Aorta (tissue), 5 donors: ENCODE data around the gene BIRC5. TPM values are rescaled to one million over a fixed set of nuclear protein-coding genes. Genes with fewer than 3 reads are reported as not detected.

Experiments used
- ATAC-seq: fragments of 200-7000 bp; cut with Tn5 transposase; one replicate; pipeline ENCODE4 v1.9.1; 2022; ENCODE audit warnings: moderate library complexity; ENCODE audit not compliant: low FRiP score
- DNase-seq, 2 donors: peaks; one replicate each; pipeline ENCODE4 v3.0.0-alpha.2; 2020
- H3K27ac ChIP-seq, 2 donors: one replicate each; pipeline ENCODE4 v1.5.1; 2013; ENCODE audit warnings: low read length in 2 of 2, mild to moderate bottlenecking in 2 of 2, moderate library complexity in 2 of 2, control low read depth in 1 of 2, inconsistent platforms in 1 of 2, low read depth in 1 of 2
- H3K27me3 ChIP-seq, 2 donors: one replicate each; pipeline ENCODE4 v1.6.1; 2013; ENCODE audit warnings: control low read depth in 1 of 2, low read length in 1 of 2, mild to moderate bottlenecking in 1 of 2, moderate library complexity in 1 of 2; ENCODE audit not compliant: insufficient read depth in 2 of 2, control insufficient read depth in 1 of 2
- H3K36me3 ChIP-seq, 2 donors: one replicate each; pipeline ENCODE4 v1.6.1; 2013; ENCODE audit warnings: control low read depth in 1 of 2, low read length in 1 of 2, mild to moderate bottlenecking in 1 of 2; ENCODE audit not compliant: insufficient read depth in 2 of 2, control insufficient read depth in 1 of 2
- H3K4me1 ChIP-seq, 2 donors: one replicate each; pipeline ENCODE4 v1.6.1; 2013; ENCODE audit warnings: low read length in 2 of 2, control low read depth in 1 of 2, mild to moderate bottlenecking in 1 of 2, moderate library complexity in 1 of 2; ENCODE audit not compliant: insufficient read depth in 2 of 2, control insufficient read depth in 1 of 2
- H3K4me3 ChIP-seq, 2 donors: one replicate each; pipeline ENCODE4 v1.5.1; 2013; ENCODE audit warnings: low read length in 2 of 2, control low read depth in 1 of 2, mild to moderate bottlenecking in 1 of 2
- H3K9me3 ChIP-seq: one replicate; pipeline ENCODE4 v1.6.1; 2013; ENCODE audit warnings: mild to moderate bottlenecking, low read length; ENCODE audit not compliant: control insufficient read depth
- WGBS, 2 donors: extraction: QIAGEN DNeasy Blood & Tissue Kit; methylation state at CpG; one replicate each; pipeline ENCODE4 v1.1.7; 2013; 5-methylcytosine and 5-hydroxymethylcytosine counted together
- intact Hi-C, 2 donors: fragments of 100-400 bp; cut with DNase I; formaldehyde crosslinking; loops; one replicate each; pipeline versions ENCODE4 v1.14.2 to v1.15.0; 2022
- polyA plus RNA-seq, 2 donors: library from polyadenylated mRNA; stranded (reverse); fragments of 200-250 nt; gene quantifications; one replicate each; pipeline ENCODE4 v1.2.3, GENCODE V29; 2013
- total RNA-seq, 2 donors: library from RNA; stranded (reverse); fragmentation: NEBNext Ultra II Directional; extraction: Animal tissue kit (Norgen Biotek cat#: 25700); gene quantifications; one replicate each; pipeline ENCODE4 v1.2.1, GENCODE V29; 2021
- donor health status: healthy with polysubstance abuse.
- donor health status: Bipolar disorder and iron deficiency.
- donor health status: DM: no; HTN: no; CAD: no.
- donor health status: DM: no; HTN: no; CAD: no.
- donor health status: DM: yes; HTN: yes; CAD: no.

The BIRC5 gene
- total and polyA plus RNA-seq, 4 donors, result 0.10 to 3.4 (median 1.7) TPM

DNA sequence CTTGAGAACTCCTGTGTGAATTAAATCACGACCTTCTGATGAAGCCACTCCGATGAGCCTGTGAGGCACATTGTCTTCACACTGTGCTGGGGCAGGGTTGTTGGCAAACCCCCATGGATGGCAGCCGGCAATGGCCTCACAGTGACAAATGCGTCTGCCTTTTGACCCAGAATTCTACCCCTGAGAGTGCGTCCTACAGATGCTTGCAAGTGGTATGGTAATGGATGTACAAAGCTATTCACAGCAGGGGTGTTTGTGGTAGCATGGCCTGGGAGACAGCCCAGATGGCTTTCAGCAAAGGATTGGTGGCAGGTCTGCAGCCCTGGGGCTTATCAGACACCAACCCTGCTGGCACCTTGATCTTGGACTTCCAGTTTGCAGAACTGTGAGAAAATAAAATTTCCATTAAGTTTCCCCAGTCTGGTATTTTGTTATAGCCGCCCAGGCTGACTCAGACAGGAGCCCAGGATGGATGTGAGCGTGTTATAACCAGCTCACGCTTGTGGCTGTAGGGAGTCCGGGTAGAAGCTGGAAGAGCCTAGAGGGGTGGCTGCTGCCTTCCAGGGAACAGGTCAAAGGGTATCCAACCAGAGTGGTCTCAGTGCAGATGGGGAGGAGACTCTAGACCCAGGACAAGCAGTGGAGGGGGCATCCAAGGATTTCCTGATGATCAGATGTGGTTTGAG, 16.8 kb upstream of the BIRC5 start:
- H3K36me3 ChIP-seq, result no peaks in the 10 kb centered on the region
- H3K27me3 ChIP-seq, result no peaks in the 10 kb centered on the region
- no peak overlapping the region for H3K4me3 ChIP-seq
- no peaks in the 10 kb centered on the region for H3K9me3 ChIP-seq
- H3K27ac ChIP-seq, result no peak overlapping the region
- DNase-seq (no peak), ATAC-seq (no peak)
- H3K4me1 ChIP-seq, result no peaks in the 10 kb centered on the region
- intact Hi-C loops, result no loop called here
- WGBS, 2 donors, result 82 to 84% methylated on average over 9 of the region's 9 CpGs

DNA sequence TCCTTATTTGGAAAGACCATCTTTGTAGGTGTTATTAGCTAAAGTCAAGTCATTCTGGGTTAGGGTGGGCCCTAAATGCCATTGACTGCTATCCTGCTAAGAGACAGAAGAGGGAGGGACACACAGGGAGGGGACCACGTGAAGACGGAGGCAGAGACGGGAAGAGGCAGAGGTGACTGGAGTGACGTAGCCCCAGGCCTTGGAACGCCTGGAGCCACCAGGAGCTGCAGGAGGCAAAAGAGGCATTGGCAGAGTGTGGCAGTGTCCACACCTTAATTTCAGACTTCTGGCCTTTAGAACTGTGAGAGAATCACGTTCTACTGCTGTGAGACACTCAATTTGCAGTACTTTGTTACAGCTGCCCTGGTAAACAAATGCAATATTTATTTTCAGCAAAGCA, 13.6 kb upstream of the BIRC5 start:
- H3K4me3 ChIP-seq, result no peak overlapping the region
- no peak overlapping the region for H3K27ac ChIP-seq
- WGBS, 2 donors, result 93% methylated on average over 6 of the region's 6 CpGs
- ATAC-seq (no peak), DNase-seq (no peak)
- intact Hi-C loops, result no loop called here
- H3K36me3 ChIP-seq, result no peaks in the 10 kb centered on the region
- H3K4me1 ChIP-seq, result no peaks in the 10 kb centered on the region
- no peaks in the 10 kb centered on the region for H3K27me3 ChIP-seq
- H3K9me3 ChIP-seq, result no peaks in the 10 kb centered on the region

- DNase-seq (no peak), ATAC-seq (no peak)
- Histone ChIP-seq H3K36me3 (no peaks in the 10 kb centered on the region), H3K4me3 (no peak overlapping the region), H3K9me3 (no peaks in the 10 kb centered on the region), H3K27ac (no peak overlapping the region), H3K4me1 (no peaks in the 10 kb centered on the region), H3K27me3 (no peaks in the 10 kb centered on the region)
- intact Hi-C loops, result no loop called here
- 95% methylated on average over 8 of the region's 8 CpGs for WGBS, 2 donors
Measured at GRCh38 chr17:78202666-78203065, 11.4 kb upstream of the BIRC5 start.

DNA sequence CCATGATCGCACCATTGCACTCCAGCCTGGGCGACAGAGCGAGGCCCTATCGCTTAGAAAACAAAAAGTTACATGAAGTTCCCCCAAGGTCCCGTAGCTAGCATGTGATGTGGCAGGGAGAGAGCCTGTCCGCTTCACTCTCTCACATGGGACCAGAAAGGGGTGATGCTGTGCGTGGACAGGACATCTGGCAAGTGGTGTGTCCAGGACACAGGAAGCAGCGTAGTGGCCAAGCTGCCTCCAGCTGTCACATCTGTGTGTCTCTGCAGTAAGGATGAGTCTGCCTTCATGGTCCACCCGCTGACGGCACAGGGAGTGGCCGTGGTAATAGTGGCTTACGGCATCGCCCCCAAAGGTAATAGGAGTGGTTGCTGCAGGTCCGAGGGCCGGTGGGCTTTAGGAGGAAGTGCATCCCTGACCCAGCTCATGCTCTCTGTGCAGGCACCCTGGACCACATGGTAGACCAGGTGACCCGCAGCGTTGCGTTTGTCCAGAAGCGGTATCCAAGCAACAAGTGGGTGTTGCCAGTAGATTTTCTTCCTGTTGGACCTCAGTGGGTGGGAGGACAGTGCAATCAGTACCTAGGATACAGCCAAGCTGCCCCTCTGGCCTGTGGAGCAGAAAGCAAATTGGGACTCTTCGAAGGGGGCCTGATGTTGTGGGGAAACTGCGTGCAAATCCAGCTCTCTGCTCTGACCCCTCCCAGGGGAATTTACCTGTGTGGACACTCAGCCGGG, 9.5 kb upstream of the BIRC5 start:
- H3K36me3 ChIP-seq, result no peaks in the 10 kb centered on the region
- 94 to 95% methylated on average over 22 of the region's 22 CpGs for WGBS, 2 donors

GRCh38 chr17:78205124-78205775, 8.8 kb upstream of the BIRC5 start:
- DNase-seq (no peak), ATAC-seq (peak; percentile 36)

More for the DNA sequence above, 9.5 kb upstream of the BIRC5 start:
- H3K27ac ChIP-seq, result no peak overlapping the region
- peak; percentile 7 for ATAC-seq
- H3K9me3 ChIP-seq, result no peaks in the 10 kb centered on the region
- no peaks in the 10 kb centered on the region for H3K27me3 ChIP-seq
- intact Hi-C loops, result no loop called here
- no peaks in the 10 kb centered on the region for H3K4me1 ChIP-seq
- H3K4me3 ChIP-seq, result no peak overlapping the region
- no peak for DNase-seq

DNA sequence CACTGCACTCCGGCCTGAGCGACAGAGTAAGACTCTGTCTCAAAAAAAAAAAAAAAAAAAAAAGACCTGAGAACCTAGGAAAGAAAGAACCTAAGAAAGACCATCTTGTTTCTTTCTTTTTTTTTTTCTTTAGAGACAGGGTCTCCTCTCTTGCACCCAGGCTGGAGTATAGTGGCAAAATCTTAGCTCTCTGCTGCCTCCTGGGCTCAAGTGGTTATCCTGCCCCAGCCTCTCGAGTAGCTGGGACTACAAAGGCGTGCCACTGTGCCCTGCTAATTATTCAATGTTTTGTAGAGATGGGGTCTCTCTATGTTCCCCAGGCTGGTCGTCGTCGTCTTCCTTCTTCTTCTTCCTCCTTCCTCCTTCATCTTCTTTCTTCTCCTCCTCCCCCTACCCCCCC, 7.8 kb upstream of the BIRC5 start:
- H3K27me3 ChIP-seq, result no peaks in the 10 kb centered on the region
- WGBS, 2 donors, result 80 to 86% methylated on average over 7 of the region's 7 CpGs

More at GRCh38 chr17:78205124-78205775, 8.8 kb upstream of the BIRC5 start:
- H3K27ac ChIP-seq, result no peak overlapping the region
- no peaks in the 10 kb centered on the region for H3K4me1 ChIP-seq
- H3K27me3 ChIP-seq, result no peaks in the 10 kb centered on the region
- no peaks in the 10 kb centered on the region for H3K9me3 ChIP-seq
- no peak overlapping the region for H3K4me3 ChIP-seq
- WGBS, 2 donors, result 90 to 91% methylated on average over 17 of the region's 17 CpGs
- intact Hi-C loops, result no loop called here
- no peaks in the 10 kb centered on the region for H3K36me3 ChIP-seq

DNA sequence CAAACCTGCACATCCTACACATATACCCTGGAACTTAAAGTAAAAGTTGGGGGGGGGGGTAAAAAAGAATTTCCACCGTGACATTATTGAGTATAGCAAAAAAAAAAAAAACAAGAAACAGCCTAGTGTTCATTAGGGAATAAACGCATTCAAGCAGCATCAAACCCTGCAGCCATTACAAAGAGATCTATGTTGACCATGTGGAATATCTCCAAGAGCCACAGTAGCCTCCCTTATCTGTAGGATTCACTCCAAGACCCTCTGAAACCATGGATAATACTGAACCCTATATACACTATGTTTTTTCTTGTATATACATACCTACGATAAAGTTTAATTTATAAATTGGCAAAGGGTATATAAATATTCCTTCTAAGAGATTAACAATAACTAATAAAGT, 5.6 kb upstream of the BIRC5 start:
- no peaks in the 10 kb centered on the region for H3K9me3 ChIP-seq
- no peaks in the 10 kb centered on the region for H3K36me3 ChIP-seq
- DNase-seq (no peak), ATAC-seq (no peak)
- no peaks in the 10 kb centered on the region for H3K4me1 ChIP-seq
- no peak overlapping the region for H3K4me3 ChIP-seq
- 73 to 79% methylated on average over 3 of the region's 3 CpGs for WGBS, 2 donors
- intact Hi-C loops, result no loop called here
- no peak overlapping the region for H3K27ac ChIP-seq
- H3K27me3 ChIP-seq, result no peaks in the 10 kb centered on the region

More for the DNA sequence above, 7.8 kb upstream of the BIRC5 start:
- H3K4me3 ChIP-seq, result no peak overlapping the region
- H3K9me3 ChIP-seq, result no peaks in the 10 kb centered on the region
- H3K4me1 ChIP-seq, result no peaks in the 10 kb centered on the region
- ATAC-seq (no peak), DNase-seq (no peak)
- intact Hi-C loops, result no loop called here
- no peak overlapping the region for H3K27ac ChIP-seq
- H3K36me3 ChIP-seq, result no peaks in the 10 kb centered on the region

GRCh38 chr17:78210111-78210510, 3.9 kb upstream of the BIRC5 start:
- ATAC-seq (no peak), DNase-seq (no peak)
- Histone ChIP-seq H3K4me3 (no peak overlapping the region), H3K27me3 (no peaks in the 10 kb centered on the region), H3K27ac (no peak overlapping the region), H3K9me3 (no peaks in the 10 kb centered on the region), H3K4me1 (no peaks in the 10 kb centered on the region), H3K36me3 (no peaks in the 10 kb centered on the region)
- intact Hi-C loops, result no loop called here
- 85 to 88% methylated on average over 10 of the region's 10 CpGs for WGBS, 2 donors
